HG03342 (cell line): ENCODE results near the gene CNTNAP2.
A peak's percentile ranks its signal among the peaks of the same experiment; 100 is the strongest.

Experiments used
- ATAC-seq: cut with Tn5 transposase; IDR thresholded peaks from one replicate; pipeline ENCODE4 v1.9.1; 2021; ENCODE audit warnings: mild to moderate bottlenecking, moderate library complexity; ENCODE audit not compliant: unreplicated experiment

The CNTNAP2 gene

DNA sequence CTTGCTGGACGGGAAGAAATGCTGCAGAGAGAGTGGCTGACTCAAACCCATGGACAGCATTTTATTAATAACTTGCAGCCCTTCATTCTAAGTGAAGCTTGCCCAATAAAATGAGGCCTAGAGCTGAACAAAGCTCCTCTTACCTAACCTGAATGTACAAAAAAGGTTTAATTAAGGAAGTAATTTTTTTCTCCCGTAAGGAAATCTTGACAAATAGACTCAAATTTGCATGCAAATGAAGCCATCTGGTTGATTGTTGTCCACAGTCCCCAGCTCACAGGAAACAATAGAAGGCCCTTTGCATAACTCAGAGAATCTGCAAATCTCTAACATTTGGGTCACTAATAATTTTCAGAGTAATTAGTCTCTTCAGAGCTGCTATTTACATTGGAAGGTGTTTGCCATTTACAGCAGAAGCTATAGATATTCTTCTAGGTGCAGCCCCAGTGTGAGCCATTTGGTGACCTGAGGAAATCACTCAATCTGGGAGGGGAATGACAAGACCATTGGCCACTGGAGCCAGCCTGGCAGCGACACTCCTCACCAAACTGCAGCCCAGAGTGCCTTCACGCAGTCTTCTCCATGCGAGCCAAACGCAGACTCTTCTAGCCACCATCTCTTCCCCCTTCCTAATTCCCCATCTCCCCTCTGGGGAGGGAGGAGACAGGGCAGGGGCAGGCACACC is 1991.0 kb downstream of the CNTNAP2 start:
- ATAC-seq, result no peak

DNA sequence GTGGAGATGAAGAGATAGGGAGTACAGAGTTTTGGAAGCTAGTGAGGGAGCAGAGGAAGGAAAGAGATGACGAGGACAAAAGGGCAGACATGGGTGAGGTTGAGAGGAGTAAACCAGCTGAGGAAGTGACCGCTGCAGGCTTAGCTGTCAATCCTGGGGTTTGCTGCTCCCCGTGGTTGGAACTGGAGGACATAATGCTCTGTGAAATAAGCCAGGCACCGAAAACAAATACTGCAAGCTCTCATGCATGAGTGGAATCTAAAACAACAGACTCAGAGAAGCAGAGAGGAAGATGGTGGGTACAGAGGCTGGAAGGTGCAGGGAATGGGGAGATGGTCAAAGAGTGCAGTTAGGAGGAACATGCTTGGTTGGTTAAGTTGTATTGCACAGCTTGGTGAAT is 1991.8 kb downstream of the CNTNAP2 start:
- no peak for ATAC-seq

DNA sequence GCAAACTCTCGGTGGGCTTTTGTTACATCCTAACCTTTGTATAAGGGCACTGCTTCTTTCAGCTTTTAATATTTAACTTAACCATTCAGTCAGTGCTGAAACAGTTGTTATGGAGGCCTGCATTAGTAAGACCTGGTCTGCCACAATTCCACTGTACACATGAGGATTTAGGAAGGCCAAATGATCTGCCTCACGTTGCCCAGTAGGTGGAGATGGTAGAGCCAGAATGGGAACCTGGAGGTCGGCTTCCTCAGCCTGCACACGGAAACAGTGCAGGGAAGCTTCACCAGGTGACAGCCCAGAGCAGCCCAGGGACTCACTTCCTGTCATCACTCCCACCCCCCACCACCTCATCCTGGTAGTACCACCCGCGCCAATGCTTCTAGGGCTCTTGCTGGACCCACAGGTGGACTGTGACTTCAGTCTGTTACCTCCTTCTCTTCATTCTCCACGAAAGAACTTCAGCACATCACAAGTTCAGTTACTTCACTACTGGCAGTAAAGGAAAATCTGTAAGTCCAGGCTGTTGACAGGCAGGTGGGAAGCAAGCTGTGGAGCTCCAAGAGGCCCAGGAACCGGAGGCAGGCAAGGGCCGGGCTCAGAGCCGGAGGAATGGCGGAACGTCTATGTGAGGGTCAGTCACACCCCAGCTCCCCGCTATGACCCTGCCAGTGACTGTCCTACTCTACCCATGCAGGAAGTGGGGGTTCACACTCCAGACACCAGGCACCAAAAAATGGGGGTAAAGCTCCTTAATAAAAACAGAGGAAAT is 1993.7 kb downstream of the CNTNAP2 start:
- ATAC-seq, result no peak

DNA sequence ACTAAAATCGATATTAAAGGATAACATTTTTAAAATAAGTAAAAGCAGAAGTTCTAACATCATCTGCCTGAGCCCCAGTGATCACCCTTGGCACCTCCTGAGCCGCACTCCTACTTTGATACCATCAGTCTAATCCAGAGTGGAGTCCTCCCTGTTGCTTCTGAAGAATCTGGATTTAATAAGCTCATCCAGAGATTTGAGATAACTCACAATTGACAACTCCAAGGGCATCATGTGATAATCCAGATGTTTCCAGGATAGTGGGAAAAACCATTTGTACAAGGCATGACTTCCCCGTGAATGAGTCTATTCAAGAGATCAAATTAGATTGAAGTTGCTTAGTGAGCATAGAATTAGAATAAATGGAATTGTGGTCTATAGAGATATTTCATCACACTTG is 1998.2 kb downstream of the CNTNAP2 start:
- no peak for ATAC-seq

DNA sequence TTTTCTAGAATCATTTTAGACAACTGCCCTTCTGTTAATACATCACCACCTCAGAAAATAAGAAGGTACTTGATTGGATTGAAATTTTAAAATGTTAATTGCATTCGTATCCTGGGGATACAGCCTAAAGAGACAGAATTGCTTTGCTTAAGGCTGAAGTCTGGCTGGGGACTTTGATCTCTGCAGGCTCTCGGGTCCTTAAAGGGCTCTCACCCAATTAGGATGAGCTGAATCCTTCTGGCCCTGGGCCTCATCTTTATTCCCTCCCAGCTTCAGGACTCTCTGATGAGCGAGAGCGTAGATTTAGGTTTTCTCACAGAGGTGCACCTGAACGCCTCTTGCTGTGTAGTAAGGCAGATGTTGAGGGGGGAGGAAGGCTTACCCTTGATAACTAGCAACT is 1998.7 kb downstream of the CNTNAP2 start:
- ATAC-seq, result no peak

DNA sequence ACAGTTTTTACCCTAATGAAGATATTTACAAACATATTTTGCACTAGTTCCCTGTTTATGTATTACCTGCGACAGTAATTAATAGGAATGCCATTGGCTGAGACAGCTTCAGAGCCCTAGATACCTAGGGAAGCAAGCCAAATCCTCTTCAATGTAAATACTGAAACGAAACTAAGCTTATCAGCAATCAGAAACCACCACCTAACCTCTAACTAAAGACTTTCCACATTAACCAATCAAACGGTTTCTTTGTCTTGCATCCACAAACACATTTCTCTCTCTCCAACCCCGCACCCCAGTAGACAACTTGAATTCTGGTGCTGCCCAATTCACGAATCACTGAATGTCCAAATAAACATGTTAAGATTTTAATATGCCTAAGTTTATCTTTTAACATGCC is 1999.6 kb downstream of the CNTNAP2 start:
- ATAC-seq, result no peak

DNA sequence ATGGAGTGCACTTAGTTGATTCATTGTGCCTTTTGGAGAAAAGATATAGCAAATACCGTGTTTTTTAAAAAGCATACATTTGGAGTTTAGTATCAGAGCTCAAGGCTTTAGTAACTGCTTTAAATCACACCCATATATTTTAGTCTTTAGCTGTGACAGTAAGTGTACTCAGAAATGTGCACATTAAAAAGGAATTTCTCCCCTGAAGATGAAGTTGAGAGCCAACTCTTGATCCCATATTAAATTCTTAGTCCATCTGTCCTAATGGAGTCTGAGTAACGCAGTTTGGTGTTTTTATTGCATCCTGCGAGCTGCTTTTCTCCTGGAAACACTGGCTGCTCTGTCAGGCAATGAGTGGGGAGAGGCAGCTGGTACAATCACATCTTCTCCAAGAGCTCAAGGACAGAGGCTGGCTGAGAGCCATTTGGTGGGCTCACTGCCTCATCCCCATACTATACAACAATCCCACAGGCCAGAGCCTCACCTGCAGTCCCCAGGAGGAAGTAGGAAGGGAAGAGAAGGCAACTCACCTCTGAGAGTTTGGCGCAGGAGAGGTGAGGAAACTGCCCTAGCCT is 2000.3 kb downstream of the CNTNAP2 start:
- no peak for ATAC-seq

DNA sequence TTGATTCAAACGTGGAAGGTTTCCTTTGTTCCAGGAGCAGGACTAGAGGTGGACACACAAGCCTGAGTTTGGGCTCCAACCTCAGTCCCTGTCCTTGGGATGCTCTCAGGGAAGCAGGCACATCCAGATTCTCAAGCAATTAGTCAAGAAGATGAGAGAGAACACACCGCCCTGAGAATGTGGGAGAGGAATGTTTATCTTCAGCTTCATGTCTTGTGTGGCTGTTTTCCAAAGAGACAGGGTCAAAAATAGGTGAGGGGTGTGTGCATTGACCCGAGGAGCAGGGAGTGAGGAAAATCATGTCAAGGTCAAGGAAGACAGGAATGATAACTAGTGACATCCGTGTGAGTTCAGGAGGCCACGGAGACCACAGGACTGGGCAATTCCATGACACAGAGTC is 2001.8 kb downstream of the CNTNAP2 start:
- no peak for ATAC-seq

DNA sequence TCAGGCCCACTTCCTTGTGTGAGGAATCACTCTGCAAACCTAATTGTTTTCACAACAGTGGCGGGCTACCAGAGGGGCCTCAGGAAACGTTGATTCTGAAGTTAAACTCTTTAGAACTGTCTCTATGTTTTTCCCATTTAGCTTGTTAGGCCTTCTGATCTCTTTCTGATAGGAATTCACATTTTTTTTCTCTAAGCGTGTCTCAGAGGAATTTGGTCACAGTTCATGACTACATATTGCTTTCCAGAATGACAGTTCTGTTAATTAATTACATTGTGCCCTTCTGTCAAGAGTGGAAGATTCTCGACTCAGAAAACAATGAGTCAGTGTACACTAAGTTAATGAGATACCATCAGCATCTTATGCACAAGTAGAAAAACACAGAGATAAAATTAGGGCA is 2004.8 kb downstream of the CNTNAP2 start:
- no peak for ATAC-seq

DNA sequence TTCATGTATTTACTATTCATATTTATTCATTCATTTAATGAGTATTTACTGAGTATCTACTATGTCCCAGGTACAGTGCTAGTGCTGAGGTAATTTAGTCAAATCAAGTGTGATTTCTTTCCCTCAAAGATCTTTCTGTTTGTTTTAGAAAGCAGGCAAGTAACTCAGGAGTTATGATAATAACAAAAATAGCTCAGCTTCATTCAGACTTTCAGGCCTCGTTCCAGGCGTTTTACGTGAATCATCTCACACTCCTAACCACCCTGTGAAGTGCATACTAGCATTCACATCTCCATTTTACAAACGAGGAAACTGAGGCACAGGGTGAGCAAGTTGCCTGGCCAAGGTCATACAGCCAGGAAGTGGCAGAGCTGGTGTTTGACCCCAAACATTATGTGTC is 2005.2 kb downstream of the CNTNAP2 start:
- no peak for ATAC-seq

DNA sequence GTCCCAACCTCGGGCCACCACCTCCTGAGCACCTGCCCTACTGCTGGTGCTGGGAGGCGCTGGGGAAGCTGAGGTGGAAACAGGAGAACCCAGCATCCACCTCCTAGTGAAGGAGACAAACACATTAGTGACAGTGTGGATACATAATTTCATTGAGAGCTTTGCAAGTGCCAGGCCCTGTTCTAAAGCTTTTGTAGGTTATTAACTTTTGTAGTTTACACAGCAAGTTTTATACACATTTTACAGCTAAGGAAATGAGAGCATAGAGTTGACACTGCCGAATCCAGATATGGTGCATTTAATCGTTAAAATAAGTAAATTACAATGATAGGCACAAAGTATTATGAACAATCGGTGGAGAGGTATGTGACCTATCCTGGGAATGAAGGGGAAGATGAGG is 2007.9 kb downstream of the CNTNAP2 start:
- no peak for ATAC-seq

DNA sequence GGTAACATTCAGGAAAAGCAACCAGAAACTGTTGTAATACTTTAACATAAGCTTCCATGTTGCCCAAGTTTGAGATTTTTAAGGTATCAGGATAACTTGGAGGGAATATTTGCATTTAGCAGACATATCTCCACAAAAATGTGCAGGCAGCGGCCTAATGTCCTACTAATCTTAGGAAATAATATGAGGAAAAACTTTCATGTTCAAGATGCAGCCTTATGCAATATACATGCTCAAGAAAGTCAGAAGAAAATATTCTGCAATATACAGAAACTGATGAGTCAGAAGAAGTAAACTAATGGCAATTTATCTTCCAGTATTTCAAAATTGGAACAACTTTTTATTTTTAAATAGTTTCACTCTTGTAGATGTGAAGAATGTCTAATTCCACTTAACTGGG is 2010.8 kb downstream of the CNTNAP2 start:
- ATAC-seq, result no peak

DNA sequence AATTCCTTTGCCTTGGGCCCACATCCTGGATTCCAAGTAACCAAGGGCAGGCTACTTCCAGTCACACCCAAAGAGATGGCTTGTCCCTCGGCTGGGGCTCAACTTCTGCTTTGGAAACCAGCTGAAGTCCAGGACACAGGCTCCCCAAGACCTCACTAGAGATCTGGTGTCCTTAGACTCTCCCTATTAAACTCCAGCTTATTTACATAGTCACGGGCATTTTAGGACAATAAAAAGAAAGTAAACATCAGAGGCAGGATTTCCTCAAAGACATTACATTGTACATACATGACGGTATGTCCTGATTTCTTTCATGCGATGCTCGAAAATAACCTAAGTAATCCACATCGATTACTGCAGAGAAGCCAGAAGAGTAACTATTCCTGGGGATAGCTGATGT is 2012.4 kb downstream of the CNTNAP2 start:
- no peak for ATAC-seq

DNA sequence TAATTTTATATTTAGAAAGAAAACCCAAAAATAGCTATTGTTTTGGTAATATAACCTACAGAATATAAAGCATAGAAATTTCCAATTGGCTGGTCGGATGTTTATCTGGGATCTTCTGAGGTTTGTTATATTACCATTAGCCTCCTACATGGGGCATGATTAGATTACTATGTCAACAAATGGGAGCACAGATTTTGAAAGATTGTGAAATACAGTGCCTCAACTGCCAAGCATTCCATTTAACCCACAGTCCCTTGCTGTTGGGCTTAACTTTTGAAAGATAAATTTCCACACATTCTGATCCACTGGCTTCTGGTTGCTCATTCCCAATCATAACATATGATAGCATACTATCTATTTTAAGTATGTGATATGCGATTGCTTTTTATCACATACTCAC is 2018.5 kb downstream of the CNTNAP2 start:
- no peak for ATAC-seq

DNA sequence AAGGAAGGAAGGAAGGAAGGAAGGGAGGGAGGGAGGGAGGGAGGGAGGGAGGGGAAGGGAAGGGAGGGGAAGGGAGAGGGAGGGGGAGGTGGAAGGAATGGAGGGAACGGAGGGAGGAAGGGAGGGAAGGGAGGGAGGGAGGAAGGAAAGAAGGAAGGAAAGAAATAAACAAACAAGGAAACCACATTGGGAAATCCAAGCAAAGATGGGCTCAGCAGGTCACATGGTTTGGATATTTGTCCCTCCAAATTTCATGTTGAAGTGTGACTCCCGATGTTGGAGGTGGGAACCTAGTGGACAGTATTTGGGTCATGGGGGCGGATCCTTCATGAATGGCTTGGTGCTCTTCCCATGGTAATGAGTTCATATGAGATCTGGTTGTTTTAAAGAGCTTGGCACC is 2019.4 kb downstream of the CNTNAP2 start:
- no peak for ATAC-seq

DNA sequence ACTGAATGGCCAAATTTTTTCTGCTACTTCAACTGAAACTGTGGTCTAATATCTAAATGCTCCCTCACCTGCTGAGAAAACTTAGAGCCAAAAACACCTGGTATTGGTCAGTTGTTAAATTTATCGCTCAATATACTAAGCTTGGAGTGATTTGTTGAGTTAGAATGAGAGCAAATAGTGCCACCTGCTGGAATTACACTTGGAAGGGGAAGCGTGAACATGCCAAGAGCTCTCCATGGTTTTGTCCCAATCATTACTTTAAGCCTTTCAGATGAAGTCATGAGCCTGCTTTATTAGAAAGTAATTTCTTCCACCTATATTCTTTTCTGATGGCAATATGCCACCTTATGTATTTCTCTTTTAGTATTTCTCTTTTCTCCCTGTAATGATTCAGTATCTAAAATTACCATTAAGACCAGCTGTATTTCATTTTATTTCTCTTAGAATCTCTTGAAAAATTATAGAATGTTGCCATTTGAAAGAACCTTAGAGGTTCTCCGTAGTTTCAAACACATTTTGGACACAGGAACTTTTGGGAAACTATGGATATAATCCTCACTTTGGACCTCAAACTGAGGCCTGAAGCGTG is 2026.2 kb downstream of the CNTNAP2 start:
- peak; percentile 49 for ATAC-seq

DNA sequence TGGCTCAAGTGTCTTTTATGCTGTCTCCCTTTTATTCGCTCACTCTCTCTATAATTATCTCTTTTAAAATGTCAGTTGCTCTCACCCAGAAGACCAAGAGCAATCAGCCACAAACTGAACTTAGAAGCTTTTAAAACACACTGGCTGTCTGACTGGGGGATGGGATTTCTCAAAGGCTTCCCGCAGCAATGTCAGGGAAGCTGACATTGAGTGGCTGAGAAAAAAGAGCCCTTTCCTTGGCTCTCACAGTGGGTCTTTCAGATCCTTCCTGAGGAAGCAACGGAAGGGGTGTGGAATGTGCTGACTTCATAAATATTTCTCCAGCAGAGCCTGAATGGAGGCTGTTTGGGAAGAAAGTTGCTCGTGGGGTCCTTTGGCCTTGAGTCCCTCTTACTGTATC is 2028.2 kb downstream of the CNTNAP2 start:
- no peak for ATAC-seq

DNA sequence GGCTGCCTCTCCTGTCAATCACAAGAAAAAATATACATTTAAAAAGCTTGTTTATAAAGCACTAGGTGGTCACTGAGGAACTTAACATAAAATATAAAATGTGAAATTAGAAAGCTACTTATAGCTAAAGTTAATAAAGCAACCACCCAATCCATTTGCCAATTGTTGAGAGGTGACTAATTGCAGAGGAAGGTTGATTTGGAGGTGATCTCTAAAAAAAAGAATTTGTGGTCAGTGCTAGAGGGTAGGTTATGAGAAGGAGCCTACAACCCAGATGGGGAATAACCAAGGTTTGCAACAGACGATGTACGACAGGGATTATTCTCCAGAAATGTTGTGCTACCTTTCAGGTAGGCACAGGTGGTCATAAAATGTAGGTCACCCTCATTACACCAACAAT is 2029.7 kb downstream of the CNTNAP2 start:
- ATAC-seq, result no peak

DNA sequence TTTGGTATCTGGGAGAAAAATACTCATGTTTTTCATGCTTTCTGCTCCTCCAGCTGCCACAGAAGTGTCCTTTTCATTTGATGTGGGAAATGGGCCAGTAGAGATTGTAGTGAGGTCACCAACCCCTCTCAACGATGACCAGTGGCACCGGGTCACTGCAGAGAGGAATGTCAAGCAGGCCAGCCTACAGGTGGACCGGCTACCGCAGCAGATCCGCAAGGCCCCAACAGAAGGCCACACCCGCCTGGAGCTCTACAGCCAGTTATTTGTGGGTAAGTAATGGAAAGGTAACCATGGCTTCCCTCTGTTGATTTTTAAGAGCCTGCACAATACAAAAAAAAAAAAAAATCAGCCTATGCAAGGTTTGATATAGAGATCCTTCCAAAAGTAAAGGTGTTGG is 2030.8 kb downstream of the CNTNAP2 start:
- ATAC-seq, result no peak

DNA sequence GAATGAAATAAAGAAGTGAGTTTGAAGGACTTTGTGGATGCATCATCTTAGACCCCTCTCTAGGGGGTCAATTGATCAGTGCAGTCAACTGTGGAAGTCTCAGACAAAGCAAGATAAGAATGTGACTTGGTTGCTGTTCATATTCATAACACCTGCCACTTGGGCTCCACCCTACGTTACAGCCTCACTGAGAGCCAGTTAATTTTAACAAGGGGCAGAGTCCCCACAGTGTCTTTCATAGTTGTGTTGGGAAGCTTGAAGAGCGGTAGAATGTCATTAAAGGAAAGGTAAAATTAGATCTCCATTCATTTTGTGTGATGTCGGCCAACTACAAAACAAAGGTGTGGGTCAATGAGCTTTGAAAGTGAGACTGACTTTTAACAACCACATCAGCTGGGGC is 2031.9 kb downstream of the CNTNAP2 start:
- ATAC-seq, result no peak

DNA sequence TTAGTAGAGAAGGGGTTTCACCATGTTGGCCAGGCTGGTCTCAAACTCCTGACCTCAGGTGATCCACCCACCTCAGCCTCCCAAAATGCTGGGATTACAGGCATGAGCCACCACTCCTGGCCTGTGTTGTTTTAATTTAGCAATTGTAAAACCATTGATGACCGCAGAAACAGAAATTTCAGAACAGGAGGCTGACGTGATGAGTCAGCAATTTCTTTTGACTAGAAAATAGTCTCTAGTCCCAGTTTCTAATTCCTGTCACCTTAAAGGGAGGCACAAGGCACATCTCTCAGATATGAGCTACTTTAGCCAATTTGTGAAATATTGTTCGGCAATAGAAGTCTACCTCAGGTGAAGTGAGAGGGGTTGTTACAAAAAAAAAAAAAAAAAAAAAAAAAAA is 2033.1 kb downstream of the CNTNAP2 start:
- no peak for ATAC-seq

DNA sequence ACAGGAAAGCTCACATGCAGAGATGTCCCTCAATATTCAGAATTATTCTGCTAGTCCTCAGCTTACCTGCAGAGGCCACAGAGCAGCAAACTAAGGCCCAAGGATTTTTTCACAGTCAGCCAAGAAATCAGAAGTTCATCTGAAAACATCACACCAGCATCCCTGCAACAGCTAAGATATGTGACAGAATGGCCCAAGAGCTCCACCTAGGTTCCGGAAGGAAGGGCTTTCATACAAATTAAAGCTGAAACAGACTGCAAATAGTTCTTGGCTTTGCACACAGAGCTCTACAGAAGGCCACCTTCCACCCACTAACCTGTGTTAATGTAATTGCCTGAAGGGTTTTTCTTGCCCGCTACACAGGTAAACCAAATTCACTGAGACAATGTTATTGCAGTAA is 2035.2 kb downstream of the CNTNAP2 start:
- no peak for ATAC-seq
